HT1080 (cell line): ENCODE results near the gene C16orf96. TPM values are rescaled to one million over a fixed set of nuclear protein-coding genes. Genes with fewer than 3 reads are reported as not detected.

Source experiments
- DNase-seq: peaks from one replicate; pipeline ENCODE4 v3.0.0-alpha.2; 2015; ENCODE audit warnings: low read depth
- polyA plus RNA-seq, 2 experiments: library from polyadenylated mRNA; depleted of rRNA; stranded (reverse); fragments of >200 nt; gene quantifications; 2 replicates each; pipeline ENCODE4 v1.2.3, GENCODE V29; 2015
- total RNA-seq: library from RNA; depleted of rRNA; stranded (reverse); fragments of >200 nt; shearing (Covaris generic); gene quantifications from 2 replicates; pipeline ENCODE4 v1.2.3, GENCODE V29; 2014; rRNA removed

Gene C16orf96
- not detected in 2 replicates for total RNA-seq
- polyA plus RNA-seq (2015; cell fraction: cytosol; rRNA removed), result not detected in 2 replicates
- polyA plus RNA-seq (2015; cell fraction: nucleus; rRNA removed), result 0.10 TPM in 1 of 2 replicates, not detected in the other

DNA sequence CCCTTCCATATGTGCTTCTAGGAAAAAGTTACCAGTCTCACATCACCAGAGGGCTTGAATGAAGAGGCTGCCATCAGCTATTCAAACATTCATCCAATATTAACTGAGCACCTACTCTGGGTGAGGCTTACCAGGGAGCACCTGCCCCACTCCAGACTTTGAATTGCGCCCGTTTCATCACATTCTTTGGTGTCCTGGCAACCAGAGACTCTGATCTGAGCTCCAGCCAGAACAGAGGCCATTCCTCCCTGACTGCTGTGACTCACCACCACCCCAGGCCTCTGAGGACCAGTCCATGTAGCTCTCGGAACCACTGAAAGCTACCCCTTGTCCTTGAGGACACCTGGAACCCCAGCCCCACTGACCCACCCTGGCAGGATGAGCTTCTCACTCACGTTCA, at the start of gene C16orf96:
Gene C16orf96 (plus strand): TSS at position 229 of the 400 bp plus-strand sequence. CDS start 150 bp downstream, at position 379.
- DNase-seq, result peak; percentile 23

DNA sequence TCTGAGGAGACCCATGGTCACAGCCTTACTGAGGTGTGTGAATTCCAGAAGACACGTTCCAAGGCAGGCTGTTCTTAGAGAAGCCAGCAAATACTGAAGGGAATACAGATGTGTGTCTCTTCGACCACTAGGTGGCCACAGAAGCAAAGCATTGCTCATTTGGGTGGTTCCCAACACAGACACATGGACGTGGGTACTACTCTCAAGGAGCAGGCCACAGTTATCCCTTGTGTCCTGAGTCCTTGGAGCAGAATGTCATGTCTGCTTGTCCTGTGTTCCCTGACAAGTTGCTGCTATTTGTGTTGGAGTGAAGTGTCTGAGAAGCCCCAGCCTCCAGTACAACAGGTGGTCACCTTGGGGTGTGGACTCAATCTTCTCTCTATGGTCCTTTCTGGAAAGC, 49.7 kb upstream of the C16orf96 start:
- peak; percentile 52 for DNase-seq

DNA sequence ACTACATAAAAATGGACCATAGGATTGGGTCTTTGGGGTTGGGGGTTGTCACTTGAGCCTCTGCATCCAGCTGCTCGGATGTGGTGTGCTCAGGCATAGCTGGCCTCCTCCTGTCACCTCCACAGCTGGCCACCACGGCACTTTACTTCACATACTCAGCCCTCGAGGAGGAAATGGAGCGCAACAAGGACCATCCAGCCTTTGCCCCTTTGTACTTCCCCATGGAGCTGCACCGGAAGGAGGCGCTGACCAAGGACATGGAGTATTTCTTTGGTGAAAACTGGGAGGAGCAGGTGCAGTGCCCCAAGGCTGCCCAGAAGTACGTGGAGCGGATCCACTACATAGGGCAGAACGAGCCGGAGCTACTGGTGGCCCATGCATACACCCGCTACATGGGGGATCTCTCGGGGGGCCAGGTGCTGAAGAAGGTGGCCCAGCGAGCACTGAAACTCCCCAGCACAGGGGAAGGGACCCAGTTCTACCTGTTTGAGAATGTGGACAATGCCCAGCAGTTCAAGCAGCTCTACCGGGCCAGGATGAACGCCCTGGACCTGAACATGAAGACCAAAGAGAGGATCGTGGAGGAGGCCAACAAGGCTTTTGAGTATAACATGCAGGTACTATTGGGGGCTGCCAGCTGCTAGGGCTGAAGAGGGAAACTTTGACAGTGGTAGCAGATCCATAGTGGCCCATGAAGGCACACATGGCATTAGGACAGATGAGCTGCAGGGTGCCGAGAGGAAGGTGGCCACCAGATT, 48.4 kb upstream of the C16orf96 start:
- DNase-seq, result no peak

DNA sequence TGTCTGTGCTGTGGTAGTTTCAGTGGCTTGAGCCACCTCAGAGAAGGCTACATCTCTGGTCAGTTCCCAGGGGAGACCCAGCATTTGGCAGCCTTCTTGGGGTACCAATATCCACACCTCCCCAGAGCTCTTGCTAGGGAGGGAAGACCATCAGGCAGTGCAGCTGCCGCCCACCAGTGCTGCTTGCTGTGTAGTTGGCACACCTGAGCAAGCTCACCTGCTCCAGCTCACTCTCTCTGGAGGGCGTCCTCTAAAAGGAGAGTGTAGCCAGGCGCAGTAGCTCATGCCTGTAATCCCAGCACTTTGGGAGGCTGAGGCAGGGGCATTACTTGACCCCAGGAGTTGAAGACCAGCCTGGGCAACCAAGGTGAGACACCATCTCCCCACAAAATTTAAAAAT, 47.3 kb upstream of the C16orf96 start:
- DNase-seq, result no peak

DNA sequence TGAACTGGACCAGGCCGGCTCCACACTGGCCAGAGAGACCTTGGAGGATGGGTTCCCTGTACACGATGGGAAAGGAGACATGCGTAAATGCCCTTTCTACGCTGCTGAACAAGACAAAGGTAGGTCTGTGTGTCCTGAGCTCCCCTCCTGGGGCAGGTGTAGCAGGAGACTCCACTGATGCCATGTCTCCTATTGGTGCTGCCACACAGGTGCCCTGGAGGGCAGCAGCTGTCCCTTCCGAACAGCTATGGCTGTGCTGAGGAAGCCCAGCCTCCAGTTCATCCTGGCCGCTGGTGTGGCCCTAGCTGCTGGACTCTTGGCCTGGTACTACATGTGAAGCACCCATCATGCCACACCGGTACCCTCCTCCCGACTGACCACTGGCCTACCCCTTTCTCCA, 46.7 kb upstream of the C16orf96 start:
- DNase-seq, result no peak

DNA sequence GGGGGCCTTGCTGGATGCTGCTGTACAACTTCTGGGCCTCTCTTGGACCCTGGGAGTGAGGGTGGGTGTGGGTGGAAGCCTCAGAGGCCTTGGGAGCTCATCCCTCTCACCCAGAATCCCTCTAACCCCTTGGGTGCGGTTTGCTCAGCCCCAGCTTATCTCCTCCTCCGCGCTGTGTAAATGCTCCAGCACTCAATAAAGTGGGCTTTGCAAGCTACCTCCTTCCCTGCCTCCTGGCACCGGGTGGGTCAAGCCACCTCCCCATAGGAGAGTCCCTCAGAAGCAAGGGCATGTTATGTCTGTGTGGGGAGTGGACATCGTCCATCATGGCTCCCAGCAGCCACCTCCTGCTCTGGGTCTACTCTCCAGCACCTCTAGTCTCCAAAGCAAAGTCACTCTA, 46.0 kb upstream of the C16orf96 start:
- DNase-seq, result no peak

DNA sequence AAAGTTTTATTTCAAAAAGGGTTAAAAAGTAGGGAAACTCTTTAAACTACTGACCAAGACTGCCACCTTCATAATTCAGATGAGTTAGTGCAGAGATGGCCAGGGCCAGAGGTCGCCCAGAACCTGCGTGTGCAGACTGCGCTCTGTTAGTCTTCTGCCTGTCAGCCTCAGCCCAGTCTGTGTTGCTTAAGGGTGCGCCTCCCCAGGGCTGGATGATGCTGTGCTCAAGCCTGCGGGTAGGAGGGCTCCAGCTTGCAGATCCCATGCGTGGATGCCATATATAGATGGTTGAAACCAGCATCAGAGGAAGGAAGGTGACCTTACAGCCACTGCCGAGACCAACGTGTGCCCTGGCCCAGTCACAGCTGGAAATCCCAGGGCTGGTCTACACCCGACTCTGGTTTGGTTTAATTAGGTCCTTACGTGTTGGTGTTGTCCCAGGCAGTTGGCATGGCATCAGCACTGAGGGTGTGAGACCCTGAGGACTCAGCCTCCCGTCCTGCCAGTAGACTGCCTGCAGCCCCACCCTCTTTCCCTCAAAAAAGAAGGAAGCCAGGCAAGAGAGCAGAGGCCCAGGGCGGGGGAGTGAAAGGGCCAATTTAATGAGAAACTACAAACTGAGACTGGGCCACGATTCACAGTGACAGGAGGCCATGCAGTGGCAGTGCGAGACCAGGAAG, 45.3 kb upstream of the C16orf96 start:
- DNase-seq, result no peak

DNA sequence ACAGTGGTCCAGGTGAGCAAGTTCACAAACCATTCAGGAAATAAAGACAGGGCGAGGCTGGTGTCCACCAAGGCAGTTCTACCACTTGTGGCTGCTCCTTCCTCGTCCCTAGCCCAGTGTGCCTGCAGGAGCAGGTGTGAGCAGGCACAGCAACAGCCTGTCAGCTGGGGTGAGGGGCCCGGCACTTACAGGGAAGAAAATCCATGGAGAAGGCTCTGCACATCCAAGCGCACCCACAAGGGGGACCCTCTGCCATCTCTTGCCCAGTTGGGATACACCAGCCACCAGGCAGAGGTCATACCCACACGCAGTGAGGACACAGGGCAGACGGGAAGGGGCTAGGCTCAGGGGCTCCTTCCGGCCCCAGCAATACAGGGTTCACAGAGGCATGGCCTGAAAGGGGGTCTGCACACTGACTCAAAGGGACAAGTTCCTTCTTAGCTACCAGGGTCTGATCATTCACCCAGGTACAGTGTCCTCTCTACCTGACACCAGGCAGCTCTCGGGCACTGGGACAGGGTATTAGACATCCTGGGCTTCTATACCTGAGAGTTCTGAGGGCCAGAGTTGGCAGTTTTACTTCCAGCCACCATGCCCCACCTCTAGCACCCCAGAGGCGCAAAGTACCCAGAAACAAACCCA, 44.6 kb upstream of the C16orf96 start:
- DNase-seq, result peak; percentile 57

DNA sequence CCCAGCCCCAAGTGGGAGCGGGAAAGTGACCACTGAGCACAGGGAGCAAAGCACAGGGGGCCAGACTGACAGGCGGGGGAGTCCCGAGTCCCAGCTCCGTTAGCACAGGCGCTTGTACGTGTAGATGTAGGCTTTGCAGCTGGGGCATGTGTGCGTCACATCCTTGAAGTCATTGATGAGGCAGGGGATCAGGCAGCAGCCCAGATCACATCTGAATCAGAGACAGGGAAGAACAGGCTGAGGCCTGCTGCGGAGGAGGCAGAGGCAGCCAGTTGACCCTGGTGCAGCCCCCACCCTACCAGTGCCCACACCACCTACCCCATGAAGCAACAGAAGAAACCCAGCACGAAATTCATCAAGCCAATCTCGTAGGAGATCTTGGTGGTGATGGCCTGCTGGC, 43.7 kb upstream of the C16orf96 start:
- no peak for DNase-seq

DNA sequence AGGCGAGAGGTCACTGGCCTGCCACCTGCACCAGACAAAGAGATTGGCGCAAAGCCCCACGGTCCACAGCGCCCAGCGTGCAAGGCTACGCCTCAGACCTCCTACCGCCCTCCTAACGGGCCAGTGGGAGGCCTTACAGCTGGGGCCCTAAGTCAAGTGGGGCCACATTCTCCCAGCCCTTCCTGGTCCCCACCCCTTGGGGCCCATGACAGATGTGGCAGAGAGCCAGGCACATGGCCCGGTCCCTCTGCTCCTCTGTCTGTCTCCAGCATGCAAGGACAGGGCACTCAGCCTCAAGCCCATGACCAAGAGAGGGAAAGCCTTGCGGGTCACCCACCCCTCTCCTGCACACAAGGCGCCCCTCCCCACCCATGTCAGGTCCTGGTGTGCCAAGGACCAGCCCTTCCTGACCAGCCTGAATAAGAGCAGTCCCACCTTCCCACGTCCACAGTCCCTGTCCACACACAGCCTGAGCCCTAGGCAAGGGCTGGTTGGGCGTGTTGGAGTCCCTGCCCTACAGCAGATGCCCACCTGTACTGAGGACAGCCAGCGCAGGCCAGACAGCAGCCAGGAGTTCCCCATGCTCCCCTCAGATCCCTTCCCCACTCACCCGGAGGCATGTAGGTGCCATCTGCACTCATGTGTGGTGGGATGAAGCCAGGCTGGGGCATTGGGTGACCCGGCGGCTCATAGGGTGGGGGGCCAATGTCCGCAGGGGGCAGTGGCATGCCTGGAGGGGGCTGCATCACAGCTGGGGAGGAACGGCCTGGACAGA, 42.9 kb upstream of the C16orf96 start:
- no peak for DNase-seq

DNA sequence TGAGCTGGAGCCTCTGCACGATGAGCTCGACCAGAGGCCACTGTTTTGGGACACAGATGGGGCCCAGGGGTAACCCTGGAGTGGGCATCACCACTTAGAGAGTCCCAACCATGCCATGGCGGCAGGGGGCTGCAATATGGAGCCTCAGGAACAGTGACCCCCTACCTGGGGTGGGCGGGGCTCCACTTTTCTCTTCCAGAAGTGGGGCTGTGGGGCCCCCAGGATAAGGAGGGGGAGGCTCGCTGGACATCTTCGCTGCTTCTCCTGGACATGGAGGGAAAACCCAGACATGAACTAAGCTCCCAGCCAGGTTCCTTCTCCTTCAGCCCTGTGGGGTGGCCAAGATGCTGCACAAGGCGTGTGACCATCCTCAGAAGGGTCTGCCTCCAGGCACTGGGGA, 42.3 kb upstream of the C16orf96 start:
- DNase-seq, result no peak

DNA sequence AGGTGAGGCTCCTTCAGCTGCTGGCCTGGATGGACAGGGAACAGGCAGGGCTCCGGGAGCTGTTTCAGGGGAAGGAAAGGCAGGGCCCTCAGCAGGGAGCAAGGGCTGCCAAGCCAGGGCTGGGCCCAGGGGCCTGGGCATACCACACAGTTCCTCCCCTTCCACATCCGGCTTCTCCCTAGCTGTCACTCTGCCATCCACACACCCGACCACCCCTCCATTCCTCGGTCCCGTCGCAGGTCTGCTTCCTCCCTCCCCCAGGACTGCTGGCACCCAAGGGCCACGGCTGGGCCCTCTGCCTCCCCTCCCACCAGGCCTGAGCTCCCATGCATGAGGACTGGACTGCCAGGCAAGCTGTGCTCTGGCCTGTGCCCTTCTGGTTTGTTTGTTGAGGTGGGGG, 41.5 kb upstream of the C16orf96 start:
- no peak for DNase-seq

DNA sequence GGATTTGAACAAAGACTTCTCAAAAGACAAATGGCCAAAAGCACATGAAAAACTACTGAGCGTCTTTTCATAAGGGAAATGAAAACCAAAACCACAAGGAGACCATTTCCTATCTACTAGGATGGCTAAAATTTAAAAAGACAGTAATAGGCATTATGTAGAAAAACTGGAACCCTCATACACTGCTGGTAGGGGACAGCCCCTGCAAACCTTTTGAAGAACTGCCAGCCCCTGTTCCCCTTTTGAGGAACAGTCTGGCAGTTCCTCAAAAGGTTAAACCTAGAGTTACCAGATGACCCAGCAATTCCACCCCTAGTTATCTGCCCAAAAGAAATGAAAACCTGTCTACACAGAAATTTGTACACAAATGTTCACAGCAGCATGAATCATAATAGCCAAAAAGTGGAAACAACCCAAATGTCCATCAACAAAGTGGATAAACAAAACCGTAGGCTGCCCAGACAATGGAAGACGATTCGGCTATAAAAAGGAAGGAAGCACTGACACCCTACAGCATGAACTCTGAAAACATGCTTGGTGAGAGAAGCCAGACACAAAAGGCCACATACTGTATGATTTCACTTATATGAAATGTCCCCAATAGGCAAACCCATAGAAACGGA, 40.4 kb upstream of the C16orf96 start:
- no peak for DNase-seq

DNA sequence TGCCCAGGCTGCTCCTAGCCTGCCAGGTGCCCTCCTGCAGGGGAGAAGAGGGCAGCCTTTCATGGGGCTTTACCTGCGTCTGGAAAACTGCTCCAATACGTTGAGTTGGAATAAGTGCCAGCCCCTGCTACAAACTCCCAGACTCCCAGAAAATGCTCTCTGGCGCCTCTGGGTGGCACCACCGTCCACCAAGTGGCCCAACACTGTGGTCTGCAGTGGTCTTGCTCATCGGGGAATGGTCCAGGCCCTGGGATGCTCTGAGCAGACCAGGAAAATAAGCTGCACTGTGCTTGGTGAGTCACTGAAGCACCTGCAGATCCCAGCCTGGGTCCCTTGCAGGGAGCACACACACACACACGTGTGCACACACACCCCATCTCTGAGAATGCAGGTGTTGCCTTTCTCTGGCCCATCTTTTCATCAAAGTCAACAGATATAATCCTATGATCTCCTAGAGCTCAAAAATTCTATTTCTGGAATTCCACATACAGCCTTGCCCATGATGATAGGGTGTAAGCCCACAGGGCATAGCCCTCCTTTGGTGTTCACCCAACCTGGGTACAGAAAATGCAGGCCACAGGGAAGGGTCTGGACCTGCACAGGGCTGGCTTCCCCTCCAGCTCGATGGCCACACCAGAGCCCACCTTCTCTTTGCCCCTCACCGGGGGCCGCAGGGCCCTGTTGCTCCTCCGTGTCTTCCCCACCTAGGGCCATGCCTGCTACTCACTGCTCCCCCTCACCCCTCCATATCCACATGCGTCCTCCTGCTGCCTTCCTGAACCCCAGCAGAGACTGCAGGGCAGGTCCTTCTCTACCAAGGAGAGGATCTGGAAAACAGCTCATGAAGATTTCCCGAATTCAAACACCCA, 38.1 kb upstream of the C16orf96 start:
- DNase-seq, result peak; percentile 44

DNA sequence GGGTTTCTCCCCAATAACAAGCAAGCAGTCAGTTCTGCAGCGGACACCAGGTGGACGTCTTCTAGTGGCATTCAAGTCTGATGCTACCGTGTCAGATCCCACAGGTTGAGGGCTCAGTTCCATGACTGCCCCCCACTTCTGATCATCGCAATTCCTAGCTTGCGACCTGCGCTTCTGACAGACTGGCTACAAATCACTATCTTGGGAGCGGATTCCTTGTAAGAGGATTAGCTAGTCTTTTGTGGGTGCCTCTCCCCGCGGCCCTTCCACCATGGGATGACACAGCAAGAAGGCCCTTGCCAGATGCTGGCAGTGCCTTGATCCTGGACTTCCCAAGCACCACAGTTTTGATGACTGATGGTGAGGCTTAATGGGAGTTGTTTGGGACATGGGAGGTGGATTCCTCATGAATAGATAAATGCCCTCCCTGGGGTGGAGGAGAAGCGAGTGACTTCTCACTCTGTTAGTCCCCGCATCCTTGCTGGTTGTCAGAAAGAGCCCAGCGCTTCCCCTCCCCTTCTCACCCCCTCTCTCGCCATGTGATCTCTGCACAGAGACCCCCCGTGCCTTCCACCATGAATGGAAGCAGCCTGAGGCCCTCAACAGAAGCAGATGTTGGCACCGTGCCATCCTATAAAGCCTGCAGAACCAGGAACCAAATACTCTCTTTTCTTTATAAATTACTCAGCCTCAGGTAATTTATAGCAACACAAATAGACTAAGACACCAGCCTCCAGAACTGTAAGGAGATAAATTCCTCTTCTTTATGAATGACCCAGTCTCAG, 36.7 kb upstream of the C16orf96 start:
- DNase-seq, result no peak

DNA sequence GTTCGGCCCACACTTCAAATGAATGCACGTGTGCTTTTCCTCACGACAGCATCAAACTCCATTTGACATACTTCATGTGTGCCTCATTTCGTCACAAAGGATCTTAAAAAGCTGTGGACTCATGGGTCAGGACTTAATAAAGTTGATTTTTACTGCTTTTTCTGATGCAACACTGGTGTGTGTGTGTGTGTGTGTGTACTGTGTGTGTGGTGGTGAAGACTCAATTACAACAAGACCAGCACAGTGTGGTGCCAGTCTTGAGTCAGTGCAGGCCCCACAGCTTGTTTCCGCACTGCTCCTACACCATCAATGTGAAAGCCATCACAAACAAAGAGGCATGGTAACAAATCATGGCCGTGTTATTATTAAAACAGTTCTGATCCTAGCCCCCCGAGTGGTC, 35.2 kb upstream of the C16orf96 start:
- no peak for DNase-seq

DNA sequence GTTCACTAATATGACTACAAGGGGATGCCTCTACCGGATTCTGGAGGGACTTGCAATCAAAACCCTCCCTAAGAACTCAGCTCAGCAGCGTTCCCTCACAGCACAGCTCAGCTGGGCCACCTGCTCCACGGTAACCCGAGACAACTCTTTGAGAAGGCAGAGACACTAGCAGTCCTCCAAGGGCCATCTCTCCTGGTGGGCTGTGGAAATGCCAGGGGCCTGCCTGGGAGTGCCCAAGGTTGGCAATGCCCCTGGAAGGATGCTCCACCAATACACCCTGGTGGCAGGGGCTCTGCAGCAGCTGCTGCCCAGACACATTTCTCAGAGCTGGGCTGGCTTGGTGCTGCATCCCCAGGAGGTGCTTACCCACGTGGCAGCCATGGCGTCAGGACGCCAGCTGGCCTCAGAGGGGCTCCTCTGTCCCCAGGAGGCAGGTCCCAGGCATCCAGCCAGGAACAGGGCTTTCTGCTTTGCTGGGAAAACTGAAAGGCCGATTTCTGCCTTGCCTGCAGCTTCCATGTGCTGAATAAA, 34.0 kb upstream of the C16orf96 start:
- no peak for DNase-seq

DNA sequence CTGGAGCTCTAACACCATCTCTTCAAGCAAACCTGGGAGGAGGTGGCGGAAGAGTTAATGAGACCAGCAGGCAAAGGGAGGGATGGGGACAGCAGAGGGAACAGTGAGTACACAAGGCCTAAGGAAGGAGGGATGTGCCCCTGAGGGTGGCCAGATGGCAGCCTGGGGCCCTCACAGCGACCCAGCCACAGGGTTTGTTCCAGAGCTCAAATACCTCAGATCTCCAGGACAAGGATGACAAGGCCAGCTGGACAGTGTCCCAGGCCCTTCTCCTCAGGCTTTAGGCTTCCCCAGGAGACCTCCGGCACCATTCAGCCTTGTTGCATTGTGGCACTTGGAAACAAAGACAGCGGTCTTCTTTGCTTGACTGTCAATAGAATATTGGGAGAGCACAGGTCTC, 32.5 kb upstream of the C16orf96 start:
- DNase-seq, result no peak

DNA sequence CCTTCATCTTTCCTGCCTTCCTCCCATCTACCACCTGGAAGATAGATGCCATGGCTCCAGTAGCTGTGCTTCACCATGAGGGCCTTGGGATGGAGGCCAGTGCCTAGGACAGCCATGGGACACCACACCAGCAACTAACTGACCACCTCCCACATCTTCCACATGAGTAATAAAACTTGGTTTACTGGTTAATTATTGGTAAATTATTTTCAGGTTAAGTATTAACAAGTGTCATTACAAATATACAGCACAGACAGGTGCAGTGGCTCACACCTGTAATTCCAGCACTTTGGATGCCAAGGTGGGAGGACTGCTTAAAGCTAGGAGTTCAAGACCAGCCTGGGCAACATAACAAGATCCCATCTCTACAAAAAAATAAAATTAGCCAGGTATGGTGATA, 31.6 kb upstream of the C16orf96 start:
- DNase-seq, result no peak
